GM18505 (cell line): ENCODE data around the gene PCDHGA4.
A peak's percentile ranks its signal among the peaks of the same experiment; 100 is the strongest.
"Not testable (repeated sequence)": the region's sequence is repeated elsewhere in the genome, so short reads cannot be mapped to it uniquely, and the experiment has no call there.

Experiments used
- ATAC-seq: cut with Tn5 transposase; IDR thresholded peaks from one replicate; pipeline ENCODE4 v1.9.1; 2021; ENCODE audit not compliant: unreplicated experiment
- POLR2A ChIP-seq: IDR thresholded peaks from 4 replicates; pipeline ENCODE4 v1.6.1; 2011; ENCODE audit warnings: borderline replicate concordance; ENCODE audit not compliant: insufficient read depth, insufficient read length; ENCODE audit errors: extremely low read depth

The PCDHGA4 gene

GRCh38 chr5:141338538-141339306 is 16.1 kb upstream of the PCDHGA4 start, which contains the start of gene PCDHGA2:
TSS of gene PCDHGA2 (plus strand) at chr5:141338760.
- no peak for ATAC-seq
- TF ChIP-seq POLR2A = no peak

- not testable (repeated sequence) for ATAC-seq
These were observed 14.0 kb upstream of the PCDHGA4 start for GRCh38 chr5:141340781-141341354.

- ATAC-seq = no peak
These were observed 12.0 kb upstream of the PCDHGA4 start for GRCh38 chr5:141342773-141343172.

DNA sequence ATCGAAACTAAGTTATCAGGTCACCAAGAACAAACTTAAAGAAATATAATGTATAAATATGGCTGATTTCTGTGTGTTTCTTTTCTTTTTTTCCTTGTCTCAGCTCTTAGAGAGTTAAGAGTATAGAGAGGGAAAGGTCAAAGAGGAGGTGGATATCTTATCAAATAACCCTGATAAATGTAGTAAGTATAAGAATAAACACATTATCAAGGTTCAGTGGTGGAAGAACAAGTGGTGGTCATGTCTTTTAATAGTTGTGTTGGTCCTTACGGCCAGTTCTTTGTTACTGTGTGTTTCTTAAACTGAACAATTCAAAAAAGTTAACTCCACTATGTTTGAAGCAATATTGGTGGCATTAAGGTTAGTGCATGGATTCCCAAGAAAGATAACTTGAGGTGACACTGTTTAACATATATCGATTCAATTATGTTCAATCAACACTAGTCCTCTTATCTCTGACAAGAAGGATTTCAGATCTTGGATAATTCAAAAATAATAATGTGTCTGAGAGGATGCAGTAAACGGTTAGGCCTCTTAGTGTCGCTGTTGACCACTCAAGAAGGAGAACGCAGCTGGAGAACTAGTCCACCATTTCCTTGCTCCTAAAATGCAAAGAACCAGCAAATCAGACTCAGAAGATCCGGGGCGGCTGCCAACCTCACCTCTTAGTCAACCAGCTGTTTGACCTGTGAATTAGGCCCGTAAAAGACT is 11.4 kb upstream of the PCDHGA4 start, which contains the start of gene PCDHGA3:
Gene PCDHGA3 (plus strand): TSS at position 588 of the 711 bp plus-strand sequence. CDS start 205 bp downstream, outside the sequence.
- ATAC-seq = peak; percentile 68
- no peak for TF ChIP-seq POLR2A

More at GRCh38 chr5:141342773-141343172, 12.0 kb upstream of the PCDHGA4 start:
- no peak for TF ChIP-seq POLR2A

DNA sequence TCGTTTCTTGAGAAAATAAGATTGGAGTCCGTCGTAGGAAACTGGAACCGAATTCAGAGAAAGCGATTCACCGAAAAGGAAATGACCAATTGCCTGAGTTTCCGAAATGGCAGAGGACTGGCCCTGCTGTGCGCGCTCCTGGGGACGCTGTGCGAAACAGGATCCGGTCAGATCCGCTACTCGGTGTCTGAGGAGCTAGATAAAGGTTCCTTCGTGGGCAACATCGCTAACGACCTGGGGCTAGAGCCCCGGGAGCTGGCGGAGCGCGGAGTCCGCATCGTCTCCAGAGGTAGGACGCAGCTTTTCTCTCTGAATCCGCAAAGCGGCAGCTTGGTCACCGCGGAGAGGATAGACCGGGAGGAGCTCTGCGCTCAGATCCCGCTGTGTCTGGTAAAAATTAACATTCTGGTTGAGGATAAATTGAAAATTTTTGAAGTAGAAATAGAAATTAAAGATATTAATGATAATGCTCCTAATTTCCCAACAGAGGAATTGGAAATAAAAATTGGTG is 10.8 kb upstream of the PCDHGA4 start:
- TF ChIP-seq POLR2A = no peak
- peak; percentile 27 for ATAC-seq

DNA sequence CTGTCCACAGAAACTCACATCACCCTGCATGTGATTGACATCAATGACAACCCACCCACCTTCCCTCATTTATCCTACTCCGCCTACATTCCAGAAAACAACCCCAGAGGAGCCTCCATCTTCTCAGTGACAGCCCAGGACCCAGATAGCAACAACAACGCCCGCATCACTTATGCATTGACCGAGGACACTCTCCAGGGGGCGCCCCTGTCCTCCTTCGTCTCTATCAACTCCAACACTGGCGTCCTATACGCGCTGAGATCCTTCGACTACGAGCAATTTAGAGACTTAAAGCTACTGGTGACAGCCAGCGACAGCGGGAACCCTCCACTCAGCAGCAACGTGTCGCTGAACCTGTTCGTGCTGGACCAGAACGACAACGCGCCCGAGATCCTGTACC is 9.5 kb upstream of the PCDHGA4 start:
- no peak for ATAC-seq
- no peak for TF ChIP-seq POLR2A

DNA sequence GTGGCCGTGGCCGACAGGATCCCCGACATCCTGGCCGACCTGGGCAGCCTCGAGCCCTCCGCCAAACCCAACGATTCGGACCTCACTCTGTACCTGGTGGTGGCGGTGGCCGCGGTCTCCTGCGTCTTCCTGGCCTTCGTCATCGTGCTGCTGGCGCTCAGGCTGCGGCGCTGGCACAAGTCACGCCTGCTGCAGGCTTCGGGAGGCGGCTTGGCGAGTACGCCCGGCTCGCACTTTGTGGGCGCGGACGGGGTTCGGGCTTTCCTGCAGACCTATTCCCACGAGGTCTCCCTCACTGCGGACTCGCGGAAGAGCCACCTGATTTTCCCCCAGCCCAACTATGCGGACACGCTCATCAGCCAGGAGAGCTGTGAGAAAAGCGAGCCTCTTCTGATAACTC is 8.8 kb upstream of the PCDHGA4 start:
- not testable (repeated sequence) for ATAC-seq

GRCh38 chr5:141349917-141350619 is 4.8 kb upstream of the PCDHGA4 start, which contains the start of gene PCDHGB1:
TSS of gene PCDHGB1 (plus strand) at chr5:141350099. CDS start at chr5:141350261, 162 bp downstream.
- peak; percentile 62 for ATAC-seq

DNA sequence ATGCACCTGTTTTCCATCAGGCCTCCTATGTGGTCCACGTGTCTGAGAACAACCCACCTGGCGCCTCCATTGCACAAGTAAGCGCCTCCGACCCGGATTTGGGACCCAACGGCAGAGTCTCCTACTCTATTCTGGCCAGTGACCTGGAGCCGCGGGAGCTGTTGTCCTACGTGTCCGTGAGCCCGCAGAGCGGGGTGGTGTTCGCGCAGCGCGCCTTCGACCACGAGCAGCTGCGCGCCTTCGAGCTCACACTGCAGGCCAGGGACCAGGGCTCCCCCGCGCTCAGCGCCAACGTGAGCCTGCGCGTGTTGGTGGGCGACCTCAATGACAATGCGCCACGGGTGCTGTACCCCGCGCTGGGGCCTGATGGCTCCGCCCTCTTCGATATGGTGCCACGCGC is 3.2 kb upstream of the PCDHGA4 start:
- TF ChIP-seq POLR2A = no peak
- ATAC-seq = no peak

More at GRCh38 chr5:141349917-141350619, 4.8 kb upstream of the PCDHGA4 start, which contains the start of gene PCDHGB1:
- TF ChIP-seq POLR2A = no peak

DNA sequence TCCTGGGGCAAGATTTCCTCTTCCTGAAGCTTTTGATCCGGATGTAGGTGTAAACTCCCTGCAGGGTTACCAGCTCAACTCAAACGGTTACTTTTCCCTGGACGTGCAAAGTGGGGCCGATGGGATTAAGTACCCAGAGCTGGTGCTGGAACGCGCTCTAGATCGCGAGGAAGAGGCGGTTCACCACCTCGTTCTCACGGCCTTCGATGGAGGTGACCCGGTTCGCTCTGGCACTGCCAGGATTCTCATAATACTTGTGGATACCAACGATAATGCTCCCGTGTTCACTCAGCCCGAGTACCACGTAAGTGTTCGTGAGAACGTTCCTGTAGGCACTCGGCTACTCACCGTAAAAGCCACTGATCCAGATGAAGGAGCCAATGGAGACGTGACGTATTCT is 820 bp downstream of the PCDHGA4 start:
- ATAC-seq = no peak
- no peak for TF ChIP-seq POLR2A

DNA sequence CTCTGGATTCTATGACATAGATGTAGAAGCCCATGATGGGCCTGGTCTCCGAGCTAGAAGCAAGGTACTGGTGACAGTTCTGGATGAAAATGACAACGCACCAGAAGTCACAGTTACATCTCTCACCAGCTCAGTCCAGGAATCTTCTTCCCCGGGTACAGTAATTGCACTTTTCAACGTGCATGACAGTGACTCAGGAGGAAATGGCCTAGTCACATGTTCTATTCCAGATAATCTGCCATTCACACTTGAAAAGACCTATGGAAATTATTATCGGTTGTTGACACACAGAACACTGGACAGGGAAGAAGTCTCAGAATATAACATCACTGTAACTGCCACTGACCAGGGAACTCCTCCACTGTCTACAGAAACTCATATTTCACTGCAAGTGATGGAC is 1.3 kb downstream of the PCDHGA4 start:
- TF ChIP-seq POLR2A = no peak
- no peak for ATAC-seq

GRCh38 chr5:141356950-141357349 is 2.1 kb downstream of the PCDHGA4 start:
- no peak for TF ChIP-seq POLR2A
- no peak for ATAC-seq

GRCh38 chr5:141359790-141360426 is 5.1 kb downstream of the PCDHGA4 start, which contains the start of gene PCDHGB2:
TSS of gene PCDHGB2 (plus strand) at chr5:141359994. CDS start at chr5:141360136, 142 bp downstream.
- no peak for ATAC-seq
- no peak for TF ChIP-seq POLR2A

GRCh38 chr5:141360685-141361084 is 5.9 kb downstream of the PCDHGA4 start:
- no peak for ATAC-seq
- no peak for TF ChIP-seq POLR2A
